Cardiac muscle cell (in vitro differentiated cells and primary cell): ENCODE results near the gene CIBAR2. TPM values are rescaled to one million over a fixed set of nuclear protein-coding genes. Genes with fewer than 3 reads are reported as not detected.

Source experiments
- DNase-seq, 2 donors: peaks; one replicate each; pipeline versions ENCODE4 v3.0.0 to v3.0.0-alpha.2; 2010 to 2017; ENCODE audit warnings: low read depth in 1 of 2, low spot score in 1 of 2
- H3K27ac ChIP-seq: fragments of 200-600 bp; sonication (generic); 2 replicates; pipeline ENCODE4 v1.5.1; 2016
- H3K27me3 ChIP-seq: fragments of 200-600 bp; sonication (generic); 2 replicates; pipeline ENCODE4 v1.6.0; 2016; ENCODE audit warnings: control low read depth
- H3K36me3 ChIP-seq: fragments of 200-600 bp; sonication (generic); 2 replicates; pipeline ENCODE4 v1.5.1; 2016; ENCODE audit warnings: control low read depth
- H3K4me1 ChIP-seq: fragments of 200-600 bp; sonication (generic); 2 replicates; pipeline ENCODE4 v1.8.1; 2017; ENCODE audit warnings: low read depth, mild to moderate bottlenecking, mixed run types
- H3K4me3 ChIP-seq: fragments of 200-600 bp; sonication (generic); 2 replicates; pipeline ENCODE4 v1.5.1; 2016; ENCODE audit warnings: mild to moderate bottlenecking
- H3K9me3 ChIP-seq: fragments of 200-600 bp; sonication (generic); 2 replicates; pipeline ENCODE4 v1.5.1; 2017; ENCODE audit warnings: low read depth, mild to moderate bottlenecking, control low read depth
- polyA plus RNA-seq: library from polyadenylated mRNA; unstranded; fragments of >200 nt; fragmentation: Nextera tagmentation; extraction: Ambion mirVana; gene quantifications from 2 replicates; pipeline ENCODE4 v1.2.1, GENCODE V29; 2016
- total RNA-seq: library from RNA; depleted of rRNA; stranded (reverse); fragments of >200 nt; gene quantifications from 2 replicates; pipeline ENCODE4 v1.2.3, GENCODE V29; 2016
- TF ChIP-seq, protein P1 (sequence below): IDR thresholded peaks from 2 replicates; pipeline ENCODE4 v1.5.1; 2012; ENCODE audit warnings: low read depth, mild to moderate bottlenecking, low read length

CIBAR2 gene
- total and polyA plus RNA-seq, 2 experiments from 2014 or later = not detected

DNA sequence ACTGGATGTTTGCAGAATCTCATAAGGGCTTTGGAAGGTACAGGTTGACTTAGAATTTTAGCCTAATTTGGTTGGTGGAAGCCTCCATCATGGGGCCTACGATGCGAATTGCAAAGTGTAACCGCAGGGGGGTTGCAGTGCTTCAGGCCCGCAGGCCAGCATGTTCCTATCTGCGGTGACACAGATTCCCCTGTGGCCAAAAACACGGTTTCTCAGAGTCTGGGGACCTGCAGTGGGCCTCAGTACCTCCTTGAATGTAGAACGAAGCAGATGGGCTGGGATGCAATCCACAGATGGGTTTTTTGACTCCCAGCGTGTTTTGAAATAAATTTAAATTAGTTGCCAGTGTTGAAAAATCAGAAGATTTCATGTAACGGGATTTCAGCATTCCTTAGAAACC lies 49.9 kb downstream of the CIBAR2 start:
- no peak overlapping the region for H3K4me3 ChIP-seq
- H3K27me3 ChIP-seq = no peaks in the 10 kb centered on the region
- DNase-seq = no peak
- peaks cover 40% of the 10 kb centered on the region for H3K4me1 ChIP-seq
- H3K36me3 ChIP-seq = no peaks in the 10 kb centered on the region
- TF ChIP-seq, protein P1, sequence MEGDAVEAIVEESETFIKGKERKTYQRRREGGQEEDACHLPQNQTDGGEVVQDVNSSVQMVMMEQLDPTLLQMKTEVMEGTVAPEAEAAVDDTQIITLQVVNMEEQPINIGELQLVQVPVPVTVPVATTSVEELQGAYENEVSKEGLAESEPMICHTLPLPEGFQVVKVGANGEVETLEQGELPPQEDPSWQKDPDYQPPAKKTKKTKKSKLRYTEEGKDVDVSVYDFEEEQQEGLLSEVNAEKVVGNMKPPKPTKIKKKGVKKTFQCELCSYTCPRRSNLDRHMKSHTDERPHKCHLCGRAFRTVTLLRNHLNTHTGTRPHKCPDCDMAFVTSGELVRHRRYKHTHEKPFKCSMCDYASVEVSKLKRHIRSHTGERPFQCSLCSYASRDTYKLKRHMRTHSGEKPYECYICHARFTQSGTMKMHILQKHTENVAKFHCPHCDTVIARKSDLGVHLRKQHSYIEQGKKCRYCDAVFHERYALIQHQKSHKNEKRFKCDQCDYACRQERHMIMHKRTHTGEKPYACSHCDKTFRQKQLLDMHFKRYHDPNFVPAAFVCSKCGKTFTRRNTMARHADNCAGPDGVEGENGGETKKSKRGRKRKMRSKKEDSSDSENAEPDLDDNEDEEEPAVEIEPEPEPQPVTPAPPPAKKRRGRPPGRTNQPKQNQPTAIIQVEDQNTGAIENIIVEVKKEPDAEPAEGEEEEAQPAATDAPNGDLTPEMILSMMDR = no peak
- H3K9me3 ChIP-seq = no peaks in the 10 kb centered on the region
- H3K27ac ChIP-seq = no peak overlapping the region

DNA sequence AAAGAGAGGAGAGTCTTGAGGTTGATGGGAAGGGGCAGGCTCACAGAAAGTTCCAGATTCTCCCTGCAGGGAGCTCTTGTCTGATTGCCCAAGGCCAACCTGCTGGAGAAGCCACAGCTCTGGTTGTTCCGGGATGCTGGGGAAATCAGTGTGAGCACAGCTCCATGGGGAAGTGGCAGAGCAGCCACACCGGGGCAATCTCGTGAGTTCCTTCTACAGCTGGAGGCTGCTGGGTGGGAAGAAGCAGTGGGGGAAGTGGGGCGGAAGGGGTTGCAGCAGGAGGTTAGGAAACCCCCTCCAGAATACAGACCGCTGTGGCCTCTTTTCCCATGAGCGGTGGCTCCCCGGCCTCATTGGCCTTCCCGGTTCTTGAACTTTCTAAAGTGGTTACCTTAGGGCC lies 50.7 kb downstream of the CIBAR2 start:
- H3K9me3 ChIP-seq = no peaks in the 10 kb centered on the region
- no peak overlapping the region for H3K4me3 ChIP-seq
- H3K36me3 ChIP-seq = no peaks in the 10 kb centered on the region
- TF ChIP-seq, protein P1 = no peak
- no peak overlapping the region for H3K27ac ChIP-seq
- no peak for DNase-seq
- peaks cover 47% of the 10 kb centered on the region for H3K4me1 ChIP-seq
- H3K27me3 ChIP-seq = no peaks in the 10 kb centered on the region

DNA sequence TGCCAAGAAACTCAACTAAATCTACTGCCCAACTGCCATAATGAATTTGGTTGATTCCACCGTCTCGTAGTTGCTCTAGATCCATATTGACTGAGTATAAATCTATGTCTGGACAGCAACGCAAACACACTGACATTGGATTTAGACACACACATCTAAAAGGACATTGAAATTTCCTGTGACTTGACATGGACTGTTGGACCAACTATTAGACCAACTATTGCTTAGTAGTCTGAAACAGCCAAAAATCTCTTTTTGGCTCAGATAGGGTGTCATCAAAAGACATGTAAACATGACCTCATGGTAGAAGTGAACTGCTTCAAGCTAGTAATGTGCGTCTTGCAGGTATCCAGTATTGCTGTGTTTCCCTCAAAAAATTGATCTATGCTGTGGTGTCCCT lies 53.4 kb downstream of the CIBAR2 start:
- Histone ChIP-seq H3K4me1 (peaks cover 61% of the 10 kb centered on the region), H3K9me3 (no peaks in the 10 kb centered on the region), H3K36me3 (no peaks in the 10 kb centered on the region), H3K27ac (peak overlapping the region; percentile 89), H3K4me3 (no peak overlapping the region), H3K27me3 (no peaks in the 10 kb centered on the region)
- DNase-seq = no peak
- TF ChIP-seq, protein P1 = no peak

DNA sequence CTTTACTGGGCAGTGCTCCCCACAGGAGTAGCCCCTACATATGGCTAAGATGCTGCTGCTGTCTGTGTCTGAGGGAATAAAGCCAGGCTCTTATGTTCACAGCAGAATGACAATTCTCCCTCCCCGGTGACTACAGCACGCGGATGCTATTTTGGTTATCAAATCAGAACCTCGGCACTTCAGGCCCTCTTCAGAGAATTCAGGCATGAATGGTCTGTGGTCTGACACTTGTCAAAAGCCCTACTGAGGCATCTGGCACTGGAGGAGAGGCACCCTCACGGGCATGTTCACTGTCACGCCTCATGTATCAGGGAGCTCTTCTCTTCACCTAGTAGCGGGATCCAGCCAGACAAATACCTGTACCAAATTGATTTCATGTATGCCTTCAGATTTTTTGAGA lies 54.3 kb downstream of the CIBAR2 start:
- peak in 1 of 2 donors; percentile 81 for DNase-seq
- TF ChIP-seq, protein P1 = no peak

DNA sequence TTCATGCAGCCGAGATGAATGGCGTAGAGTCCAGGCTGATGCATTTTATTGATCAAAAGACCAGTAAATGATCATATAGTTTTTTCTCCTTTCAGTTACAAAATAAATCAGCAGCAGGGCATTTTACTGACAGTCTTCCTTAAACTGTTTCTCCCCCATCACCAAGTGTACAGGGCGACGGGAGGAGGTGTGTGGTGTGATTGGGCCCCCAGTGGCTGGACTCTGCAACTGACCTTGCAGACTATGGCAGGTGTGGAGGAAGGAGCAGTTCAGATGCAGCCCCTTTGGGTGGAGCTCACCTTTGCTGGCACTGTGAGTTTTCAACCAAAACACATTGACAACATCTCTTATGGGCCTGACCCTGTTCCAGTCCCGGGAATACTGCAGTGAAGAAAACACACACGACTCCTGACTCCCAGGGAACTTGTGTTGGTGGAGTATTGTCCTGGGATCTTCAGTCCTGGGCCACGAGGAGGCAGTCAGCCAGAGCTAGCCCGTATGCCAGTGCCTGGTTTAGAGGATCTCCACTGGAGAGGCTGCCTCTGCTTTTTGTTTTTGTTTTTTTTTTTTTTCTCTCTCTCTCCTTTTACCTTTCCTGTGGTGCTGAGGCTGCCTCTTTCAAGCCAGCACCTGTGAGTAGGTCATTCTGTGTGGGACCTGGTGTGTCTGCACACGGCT lies 54.9 kb downstream of the CIBAR2 start:
- Histone ChIP-seq H3K4me3 (no peak overlapping the region), H3K36me3 (no peaks in the 10 kb centered on the region), H3K27ac (peak overlapping the region; percentile 89), H3K27me3 (no peaks in the 10 kb centered on the region), H3K9me3 (no peaks in the 10 kb centered on the region), H3K4me1 (peaks cover 54% of the 10 kb centered on the region)
- TF ChIP-seq, protein P1 = no peak
- DNase-seq = peak in 1 of 2 donors; percentile 52

More for the DNA sequence above, 54.3 kb downstream of the CIBAR2 start:
- Histone ChIP-seq H3K9me3 (no peaks in the 10 kb centered on the region), H3K4me1 (peaks cover 60% of the 10 kb centered on the region), H3K27me3 (no peaks in the 10 kb centered on the region), H3K36me3 (no peaks in the 10 kb centered on the region), H3K27ac (peak overlapping the region; percentile 89), H3K4me3 (no peak overlapping the region)
